IPS DF 6.9 (cell line): ENCODE measurements around the gene PLBD1.

Experiments used
- DNase-seq: peaks from one replicate; pipeline ENCODE4 v3.0.0-alpha.2; 2013; ENCODE audit warnings: low read depth, low spot score
- H3K27ac ChIP-seq: one replicate; pipeline ENCODE4 v1.5.1; 2013; ENCODE audit warnings: low read length, control low read depth
- H3K27me3 ChIP-seq: 2 replicates; pipeline ENCODE4 v1.6.1; 2013; ENCODE audit warnings: mild to moderate bottlenecking, low read length; ENCODE audit not compliant: control insufficient read depth, insufficient read depth
- H3K36me3 ChIP-seq: 2 replicates; pipeline ENCODE4 v1.6.1; 2013; ENCODE audit warnings: low read length; ENCODE audit not compliant: control insufficient read depth, insufficient read depth
- H3K4me1 ChIP-seq: 2 replicates; pipeline ENCODE4 v1.6.1; 2013; ENCODE audit warnings: low read length; ENCODE audit not compliant: control insufficient read depth, insufficient read depth
- H3K4me3 ChIP-seq: 2 replicates; pipeline ENCODE4 v1.5.1; 2013; ENCODE audit warnings: mild to moderate bottlenecking, low read length
- H3K9me3 ChIP-seq: 2 replicates; pipeline ENCODE4 v1.6.1; 2013; ENCODE audit warnings: low read length, inconsistent platforms; ENCODE audit not compliant: control insufficient read depth, insufficient read depth
- WGBS: extraction: QIAGEN DNeasy Blood & Tissue Kit; methylation state at CpG from one replicate; pipeline ENCODE4 v1.1.7; 2013; ENCODE audit warnings: mixed read lengths, missing lambda C conversion rate; ENCODE audit not compliant: insufficient read length, insufficient coverage; 5-methylcytosine and 5-hydroxymethylcytosine counted together

The PLBD1 gene

GRCh38 chr12:14505626-14506596, 61.8 kb downstream of the PLBD1 start:
- no CpG with 5 or more reads among the region's 6 CpGs for WGBS
- no peak for DNase-seq

GRCh38 chr12:14495326-14495725, 72.4 kb downstream of the PLBD1 start:
- peaks cover 8% of the 10 kb centered on the region; the same call in 1 of the 2 replicates for H3K36me3 ChIP-seq
- no peak for DNase-seq
- H3K9me3 ChIP-seq: no peaks in the 10 kb centered on the region
- H3K27ac ChIP-seq: no peak overlapping the region
- H3K27me3 ChIP-seq: no peaks in the 10 kb centered on the region
- no peaks in the 10 kb centered on the region for H3K4me1 ChIP-seq
- no peak overlapping the region for H3K4me3 ChIP-seq
- WGBS: no CpG with 5 or more reads among the region's 2 CpGs

More at GRCh38 chr12:14505626-14506596, 61.8 kb downstream of the PLBD1 start:
- H3K27me3 ChIP-seq: no peaks in the 10 kb centered on the region
- H3K4me1 ChIP-seq: no peaks in the 10 kb centered on the region; the same call in 1 of the 2 replicates
- H3K9me3 ChIP-seq: no peaks in the 10 kb centered on the region
- H3K36me3 ChIP-seq: no peaks in the 10 kb centered on the region
- no peak overlapping the region for H3K27ac ChIP-seq
- H3K4me3 ChIP-seq: no peak overlapping the region

DNA sequence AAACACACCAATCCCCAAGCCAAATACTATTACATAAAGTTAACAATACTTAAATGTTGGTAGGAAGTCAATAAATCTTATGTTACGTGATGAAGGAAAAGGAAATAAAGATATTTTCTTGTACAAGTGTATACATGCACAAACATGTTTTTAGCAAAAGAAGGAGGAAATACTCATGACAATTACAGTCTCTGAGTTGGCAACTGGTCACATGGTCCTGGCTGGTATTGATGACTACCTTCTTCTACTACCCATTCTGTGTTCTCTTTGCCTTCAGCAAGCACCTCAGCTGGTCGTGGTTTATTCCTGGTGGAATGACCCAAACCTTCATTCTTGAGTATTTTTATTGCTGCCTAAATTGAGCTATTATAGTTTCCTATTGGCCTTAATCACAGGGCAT, 84.8 kb downstream of the PLBD1 start:
- WGBS: no CpG with 5 or more reads among the region's 2 CpGs
- Histone ChIP-seq H3K27ac (no peak overlapping the region), H3K4me3 (no peak overlapping the region), H3K4me1 (no peaks in the 10 kb centered on the region), H3K36me3 (peaks cover 28% of the 10 kb centered on the region; the same call in 1 of the 2 replicates), H3K9me3 (no peaks in the 10 kb centered on the region), H3K27me3 (no peaks in the 10 kb centered on the region)
- no peak for DNase-seq

DNA sequence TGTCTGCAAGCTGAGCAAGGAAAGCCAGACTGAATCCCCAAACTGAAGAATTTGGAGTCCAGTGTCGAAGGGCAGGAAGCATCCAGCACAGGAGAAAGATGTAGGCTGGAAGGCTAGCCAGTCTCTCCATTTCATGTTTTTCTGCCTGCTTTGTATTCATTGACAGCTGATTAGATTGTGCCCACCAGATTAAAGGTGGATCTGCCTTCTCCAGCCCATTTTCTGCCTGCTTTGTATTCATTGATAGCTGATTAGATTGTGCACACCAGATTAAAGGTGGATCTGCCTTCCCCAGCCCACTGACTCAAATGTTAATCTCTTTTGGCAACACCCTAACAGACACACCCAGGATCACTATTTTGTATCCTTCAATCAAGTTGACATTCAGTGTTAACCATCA, 85.3 kb downstream of the PLBD1 start:
- H3K9me3 ChIP-seq: no peaks in the 10 kb centered on the region
- WGBS: no CpG with 5 or more reads among the region's 1 CpG
- H3K36me3 ChIP-seq: peaks cover 28% of the 10 kb centered on the region; the same call in 1 of the 2 replicates
- H3K4me1 ChIP-seq: no peaks in the 10 kb centered on the region
- no peak for DNase-seq
- H3K4me3 ChIP-seq: no peak overlapping the region
- H3K27me3 ChIP-seq: no peaks in the 10 kb centered on the region
- H3K27ac ChIP-seq: no peak overlapping the region

GRCh38 chr12:14481201-14481600, 86.5 kb downstream of the PLBD1 start:
- no peaks in the 10 kb centered on the region for H3K9me3 ChIP-seq
- H3K4me1 ChIP-seq: no peaks in the 10 kb centered on the region
- peaks cover 27% of the 10 kb centered on the region; the same call in 1 of the 2 replicates for H3K36me3 ChIP-seq
- no peak overlapping the region for H3K27ac ChIP-seq
- no peaks in the 10 kb centered on the region for H3K27me3 ChIP-seq
- no peak overlapping the region for H3K4me3 ChIP-seq
- DNase-seq: no peak

DNA sequence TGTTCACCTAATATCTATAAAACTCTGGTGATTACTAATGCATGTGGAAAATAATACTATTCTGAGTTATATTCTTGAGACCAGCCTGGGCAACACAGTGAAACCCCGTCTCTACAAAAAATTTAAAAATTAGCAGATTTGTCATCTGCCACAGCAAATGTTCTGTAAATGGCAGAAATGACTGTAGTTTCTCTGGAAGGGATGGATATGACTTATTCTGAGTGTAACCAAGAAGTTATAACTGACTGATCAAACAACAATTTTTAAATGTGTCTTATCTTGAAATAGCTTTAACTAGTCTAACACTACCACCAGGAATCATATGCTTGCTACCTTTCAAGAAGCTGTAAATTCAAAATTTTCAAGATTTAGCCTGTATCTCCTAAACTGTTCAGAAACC, 88.7 kb downstream of the PLBD1 start:
- Histone ChIP-seq H3K27ac (no peak overlapping the region), H3K9me3 (no peaks in the 10 kb centered on the region), H3K4me1 (no peaks in the 10 kb centered on the region), H3K4me3 (no peak overlapping the region), H3K27me3 (no peaks in the 10 kb centered on the region), H3K36me3 (peaks cover 17% of the 10 kb centered on the region; the same call in 1 of the 2 replicates)
- DNase-seq: no peak
- no CpG with 5 or more reads among the region's 1 CpG for WGBS

GRCh38 chr12:14473707-14474287, 93.9 kb downstream of the PLBD1 start:
- Histone ChIP-seq H3K27ac (no peak overlapping the region), H3K36me3 (no peaks in the 10 kb centered on the region; the same call in 1 of the 2 replicates), H3K27me3 (no peaks in the 10 kb centered on the region), H3K9me3 (no peaks in the 10 kb centered on the region), H3K4me1 (no peaks in the 10 kb centered on the region), H3K4me3 (no peak overlapping the region)
- WGBS: no CpG with 5 or more reads among the region's 4 CpGs
- no peak for DNase-seq

GRCh38 chr12:14471497-14471896, 96.2 kb downstream of the PLBD1 start:
- H3K9me3 ChIP-seq: no peaks in the 10 kb centered on the region
- WGBS: no CpG with 5 or more reads among the region's 1 CpG
- DNase-seq: no peak
- H3K36me3 ChIP-seq: no peaks in the 10 kb centered on the region
- no peak overlapping the region for H3K27ac ChIP-seq
- H3K4me1 ChIP-seq: no peaks in the 10 kb centered on the region
- H3K4me3 ChIP-seq: no peak overlapping the region
- no peaks in the 10 kb centered on the region for H3K27me3 ChIP-seq

GRCh38 chr12:14460212-14460841, 107.4 kb downstream of the PLBD1 start:
- Histone ChIP-seq H3K9me3 (no peaks in the 10 kb centered on the region), H3K4me1 (no peaks in the 10 kb centered on the region), H3K27ac (no peak overlapping the region), H3K27me3 (no peaks in the 10 kb centered on the region), H3K4me3 (no peak overlapping the region), H3K36me3 (peaks cover 3% of the 10 kb centered on the region; the same call in 1 of the 2 replicates)
- no peak for DNase-seq
- WGBS: no CpG with 5 or more reads among the region's 5 CpGs

DNA sequence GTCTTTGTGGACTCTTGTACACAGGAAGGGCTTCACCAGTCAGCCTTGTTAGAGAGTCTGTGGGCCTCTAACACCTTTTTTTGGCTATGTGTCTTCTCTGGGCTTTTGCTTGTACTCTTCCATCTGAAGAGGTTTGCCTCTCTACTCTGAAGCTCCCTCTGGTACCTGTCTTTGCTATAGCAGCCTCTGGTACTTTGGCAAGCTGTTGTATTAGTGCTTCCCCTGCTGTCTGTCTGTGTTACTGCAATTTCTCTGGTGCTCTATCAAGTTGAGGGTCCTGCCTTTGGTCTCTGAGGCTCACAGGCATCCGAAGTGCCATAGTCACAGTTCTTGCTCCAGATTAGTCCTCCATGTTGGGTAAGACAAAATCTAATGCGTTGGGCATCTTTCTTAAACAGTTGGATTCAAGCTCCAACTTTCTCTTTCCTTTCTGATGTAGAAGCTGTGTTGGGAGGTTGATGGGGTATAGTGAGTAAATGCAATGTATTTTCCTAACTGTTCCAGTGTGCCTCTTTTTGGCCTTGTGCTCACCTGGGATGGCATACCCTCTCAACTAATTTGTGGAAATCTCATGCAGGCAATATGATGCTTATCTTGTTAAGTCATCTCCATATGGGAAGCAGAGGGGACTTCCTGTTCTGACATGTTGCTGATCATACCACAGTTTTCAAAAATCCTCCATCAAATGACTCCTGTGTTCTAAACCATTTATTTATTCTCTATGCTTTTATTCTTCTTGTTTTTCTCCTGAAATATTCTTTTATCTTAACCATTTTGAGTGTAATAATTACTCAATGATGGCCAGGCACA, 113.4 kb downstream of the PLBD1 start:
- Histone ChIP-seq H3K9me3 (no peaks in the 10 kb centered on the region), H3K27me3 (no peaks in the 10 kb centered on the region), H3K4me3 (no peak overlapping the region), H3K27ac (no peak overlapping the region), H3K4me1 (no peaks in the 10 kb centered on the region; the same call in 1 of the 2 replicates), H3K36me3 (no peaks in the 10 kb centered on the region; the same call in 1 of the 2 replicates)
- no CpG with 5 or more reads among the region's 2 CpGs for WGBS
- DNase-seq: peak; percentile 61
